RWPE2 (cell line): Measurements from ENCODE around the gene ROCK2.
A peak's percentile ranks its signal among the peaks of the same experiment; 100 is the strongest.
"Not testable (repeated sequence)": the region's sequence is repeated elsewhere in the genome, so short reads cannot be mapped to it uniquely, and the experiment has no call there.

Source experiments
- ATAC-seq: fragments of 200-7000 bp; cut with Tn5 transposase; 3 replicates; pipeline ENCODE4 v1.9.1; 2021; ENCODE audit warnings: low read depth
- DNase-seq: peaks from one replicate; pipeline ENCODE4 v3.0.0-alpha.2; 2020; ENCODE audit warnings: low spot score
- H3K27ac ChIP-seq: fragments of 450-650 bp; 2 replicates; pipeline ENCODE4 v1.5.1; 2017; ENCODE audit warnings: mild to moderate bottlenecking; ENCODE audit not compliant: poor library complexity, severe bottlenecking
- H3K27me3 ChIP-seq: fragments of 250-450 bp; sonication (Bioruptor Pico); 2 replicates; pipeline ENCODE4 v1.5.1; 2021; ENCODE audit warnings: mild to moderate bottlenecking, moderate library complexity; ENCODE audit not compliant: insufficient read depth, poor library complexity, severe bottlenecking
- H3K36me3 ChIP-seq: fragments of 250-450 bp; sonication (Bioruptor Pico); 2 replicates; pipeline ENCODE4 v1.5.1; 2020; ENCODE audit warnings: low read depth, mild to moderate bottlenecking, moderate library complexity
- H3K4me1 ChIP-seq: fragments of 250-450 bp; sonication (Bioruptor Pico); 2 replicates; pipeline ENCODE4 v1.5.1; 2021; ENCODE audit warnings: mild to moderate bottlenecking, moderate library complexity; ENCODE audit not compliant: insufficient read depth, poor library complexity, severe bottlenecking
- H3K4me3 ChIP-seq: fragments of 250-450 bp; sonication (Bioruptor Pico); 2 replicates; pipeline ENCODE4 v1.5.1; 2021; ENCODE audit warnings: mild to moderate bottlenecking, moderate library complexity; ENCODE audit not compliant: severe bottlenecking
- H3K9me3 ChIP-seq: fragments of 250-450 bp; sonication (Bioruptor Pico); 2 replicates; pipeline ENCODE4 v1.5.1; 2021; ENCODE audit warnings: mild to moderate bottlenecking, moderate library complexity; ENCODE audit not compliant: severe bottlenecking
- CTCF ChIP-seq: fragments of 450-650 bp; IDR thresholded peaks from one replicate; pipeline ENCODE4 v1.5.1; 2017; ENCODE audit warnings: mild to moderate bottlenecking, moderate library complexity; ENCODE audit not compliant: poor library complexity, severe bottlenecking

Gene ROCK2

DNA sequence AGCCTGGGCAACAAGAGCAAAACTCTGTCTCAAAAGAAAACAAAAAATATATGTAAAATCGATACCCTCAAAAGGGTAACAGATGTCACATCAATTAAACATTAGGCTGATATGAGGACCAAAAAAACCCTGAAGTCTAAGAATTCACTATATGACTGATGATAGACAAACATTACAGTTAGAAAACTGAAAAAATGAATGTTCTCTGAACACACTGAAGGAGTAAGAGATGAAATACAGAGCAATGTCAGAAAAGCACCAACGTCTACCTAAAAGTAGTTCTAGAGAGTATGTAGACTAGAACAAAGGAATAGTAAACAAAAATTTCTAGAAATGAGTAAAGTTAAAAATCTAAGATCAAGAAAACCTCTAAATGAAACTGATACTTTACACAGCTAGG lies 107.3 kb downstream of the ROCK2 start:
- no peak for TF ChIP-seq CTCF
- no peak for ATAC-seq

GRCh38 chr2:11236335-11236734 lies 108.1 kb downstream of the ROCK2 start:
- Histone ChIP-seq H3K9me3 (no peaks in the 10 kb centered on the region), H3K4me1 (no peaks in the 10 kb centered on the region), H3K27ac (no peak overlapping the region), H3K27me3 (no peaks in the 10 kb centered on the region), H3K36me3 (peaks cover 4% of the 10 kb centered on the region; the same call in 1 of the 2 replicates), H3K4me3 (no peak overlapping the region)
- no peak for TF ChIP-seq CTCF
- ATAC-seq (no peak), DNase-seq (no peak)

More for the DNA sequence above, 107.3 kb downstream of the ROCK2 start:
- H3K27me3 ChIP-seq: no peaks in the 10 kb centered on the region
- no peak overlapping the region for H3K27ac ChIP-seq
- no peak overlapping the region for H3K4me3 ChIP-seq
- no peaks in the 10 kb centered on the region for H3K9me3 ChIP-seq
- DNase-seq: no peak
- no peaks in the 10 kb centered on the region for H3K4me1 ChIP-seq
- H3K36me3 ChIP-seq: peaks cover 4% of the 10 kb centered on the region; the same call in 1 of the 2 replicates

DNA sequence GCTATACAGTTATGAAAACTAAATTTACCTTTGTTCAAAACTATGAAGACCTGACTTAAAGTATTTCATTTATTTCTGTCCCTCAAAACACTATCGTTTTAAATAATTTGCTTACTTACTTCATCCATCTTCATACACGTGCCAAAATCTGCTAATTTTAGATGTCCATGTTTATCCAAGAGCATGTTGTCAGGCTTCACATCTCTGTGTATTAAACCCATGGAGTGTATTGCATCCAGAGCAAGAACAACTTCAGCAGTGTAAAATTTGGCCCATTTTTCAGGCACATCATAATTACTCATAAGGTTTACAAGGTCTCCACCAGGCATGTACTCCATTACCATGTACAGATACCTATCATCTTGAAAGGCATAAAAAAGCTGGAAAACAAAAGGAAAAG lies 108.9 kb downstream of the ROCK2 start:
- Histone ChIP-seq H3K4me1 (no peaks in the 10 kb centered on the region), H3K36me3 (peaks cover 4% of the 10 kb centered on the region; the same call in 1 of the 2 replicates), H3K4me3 (no peak overlapping the region), H3K27me3 (no peaks in the 10 kb centered on the region), H3K9me3 (no peaks in the 10 kb centered on the region), H3K27ac (no peak overlapping the region)
- DNase-seq: no peak
- no peak for ATAC-seq
- TF ChIP-seq CTCF: no peak

GRCh38 chr2:11234309-11234708 lies 110.1 kb downstream of the ROCK2 start:
- no peak overlapping the region for H3K4me3 ChIP-seq
- no peaks in the 10 kb centered on the region for H3K9me3 ChIP-seq
- H3K36me3 ChIP-seq: peaks cover 4% of the 10 kb centered on the region; the same call in 1 of the 2 replicates
- H3K27me3 ChIP-seq: no peaks in the 10 kb centered on the region
- ATAC-seq (no peak), DNase-seq (no peak)
- TF ChIP-seq CTCF: peak; percentile 75
- H3K27ac ChIP-seq: no peak overlapping the region
- H3K4me1 ChIP-seq: no peaks in the 10 kb centered on the region

DNA sequence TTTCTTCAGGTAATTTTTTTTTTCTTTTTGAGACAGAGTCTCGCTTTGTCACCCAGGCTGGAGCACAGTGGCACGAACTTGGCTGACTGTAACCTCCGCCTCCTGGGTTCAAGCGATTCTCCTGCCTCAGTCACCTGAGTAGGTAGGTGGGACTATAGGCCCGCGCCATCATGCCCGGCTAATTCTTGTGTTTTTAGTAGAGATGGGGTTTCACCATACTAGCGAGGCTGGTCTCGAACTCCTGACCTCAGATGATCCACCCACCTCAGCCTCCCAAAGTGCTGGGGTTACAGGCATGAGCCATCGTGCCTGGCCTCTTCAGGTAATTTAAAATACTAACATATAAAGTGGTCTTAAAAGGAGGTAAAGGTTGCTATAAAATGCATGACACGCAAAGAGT lies 113.2 kb downstream of the ROCK2 start:
- ATAC-seq, H3K27me3 ChIP-seq, H3K27ac ChIP-seq, H3K4me3 ChIP-seq, H3K9me3 ChIP-seq, H3K4me1 ChIP-seq, DNase-seq: not testable (repeated sequence)
- H3K36me3 ChIP-seq: peaks cover 23% of the 10 kb centered on the region
